IMR-90 (cell line): ENCODE data around the gene CDK13.

Experiments used
- BHLHE40 ChIP-seq: fragments of 150-350 bp; IDR thresholded peaks from 2 replicates; pipeline ENCODE4 v1.6.1; 2016; ENCODE audit warnings: mild to moderate bottlenecking, low read depth, low read length
- CTCF ChIP-seq: conservative IDR thresholded peaks from 2 replicates; pipeline ENCODE4 v1.5.1; 2012; ENCODE audit warnings: mild to moderate bottlenecking, low read depth, low read length, improper control_type of control experiment
- POLR2A ChIP-seq: IDR thresholded peaks from 2 replicates; pipeline ENCODE4 v1.6.1; 2012; ENCODE audit warnings: mild to moderate bottlenecking, low read depth, low read length

- TF ChIP-seq POLR2A (no peak), CTCF (no peak), BHLHE40 (no peak)
These were observed 8.0 kb downstream of the CDK13 start for GRCh38 chr7:39958038-39958437.
